CD4-positive, alpha-beta T cell treated with Interleukin-6 for 4 hours (primary cell): ENCODE results near the gene MRPL30.
"Not testable (repeated sequence)": the region's sequence is repeated elsewhere in the genome, so short reads cannot be mapped to it uniquely, and the experiment has no call there.

Source experiments
- DNase-seq: peaks from one replicate; pipeline ENCODE4 v3.0.0-alpha.2; 2020; ENCODE audit warnings: mixed read lengths

MRPL30 gene

DNA sequence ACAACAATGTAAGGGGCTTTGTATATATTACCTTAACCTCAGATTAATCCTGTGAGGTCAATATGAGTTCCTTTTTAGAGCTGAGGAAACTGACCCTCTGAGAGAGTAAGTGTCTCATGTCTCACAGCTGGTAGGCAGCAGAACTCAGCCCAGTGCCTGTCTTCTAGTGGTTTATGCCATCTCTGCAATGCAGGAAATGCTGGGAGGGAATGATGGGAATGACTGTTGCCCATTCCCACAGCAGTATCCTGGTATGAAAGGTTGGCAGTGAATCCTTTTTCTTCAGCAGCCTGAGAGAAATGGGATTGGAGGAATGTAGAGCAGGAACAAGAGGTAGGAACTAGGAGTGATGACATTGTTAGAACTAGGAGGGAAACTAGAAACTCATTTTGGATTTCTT, 6.0 kb downstream of the MRPL30 start:
- DNase-seq = no peak

DNA sequence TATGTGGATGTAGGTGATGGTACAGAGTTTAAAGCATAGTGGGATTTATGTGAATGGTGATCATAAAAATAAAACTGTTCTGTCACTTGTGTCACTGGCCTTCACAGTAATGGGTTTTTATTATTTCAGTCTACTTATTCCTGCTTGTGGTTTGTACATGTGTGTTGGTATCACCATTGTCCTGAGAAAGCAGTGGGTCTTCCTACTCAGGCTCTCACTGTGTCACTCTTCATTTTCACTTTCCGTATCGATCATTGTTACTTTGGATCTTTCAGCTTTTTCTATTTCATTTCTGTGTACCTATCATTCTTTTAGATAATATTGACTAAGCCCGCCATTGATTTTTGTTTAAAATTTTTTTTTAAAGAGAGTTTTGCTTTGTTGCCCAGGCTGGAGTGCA, 7.4 kb downstream of the MRPL30 start:
- DNase-seq = no peak

DNA sequence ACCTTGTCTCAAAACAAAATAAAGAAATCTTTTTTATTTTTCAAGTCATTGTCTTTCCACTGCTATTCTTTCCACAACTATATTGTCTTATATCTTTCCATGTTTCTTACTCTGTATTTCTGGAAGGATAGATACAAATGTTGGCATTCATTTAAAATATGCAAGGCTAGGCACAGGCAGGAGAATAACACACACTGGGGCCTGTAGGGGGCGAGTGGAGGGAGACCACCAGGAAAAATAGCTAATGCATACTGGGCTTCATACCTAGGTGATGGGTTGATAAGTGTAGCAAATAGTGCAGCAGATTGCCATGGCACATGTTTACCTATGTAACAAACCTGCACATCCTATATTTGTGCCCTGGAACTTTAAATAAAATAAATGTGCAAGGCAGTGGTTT, 9.6 kb downstream of the MRPL30 start:
- no peak for DNase-seq

DNA sequence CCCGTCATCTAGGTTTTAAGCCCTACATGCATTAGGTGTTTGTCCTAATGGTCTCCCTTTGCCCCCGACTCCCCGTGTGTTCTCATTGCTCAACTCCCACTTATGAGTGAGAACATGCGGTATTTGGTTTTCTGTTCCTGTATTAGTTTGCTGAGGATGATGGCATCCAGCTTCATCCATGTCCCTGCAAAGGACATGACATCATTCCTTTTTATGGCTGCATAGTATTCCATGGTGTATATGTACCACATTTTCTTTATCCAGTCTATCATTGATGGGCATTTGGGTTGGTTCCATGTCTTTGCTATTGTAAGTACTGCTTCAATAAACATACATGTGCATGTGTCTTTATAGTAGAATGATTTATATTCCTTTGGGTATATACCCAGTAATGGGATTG, 11.4 kb downstream of the MRPL30 start:
- DNase-seq = not testable (repeated sequence)

DNA sequence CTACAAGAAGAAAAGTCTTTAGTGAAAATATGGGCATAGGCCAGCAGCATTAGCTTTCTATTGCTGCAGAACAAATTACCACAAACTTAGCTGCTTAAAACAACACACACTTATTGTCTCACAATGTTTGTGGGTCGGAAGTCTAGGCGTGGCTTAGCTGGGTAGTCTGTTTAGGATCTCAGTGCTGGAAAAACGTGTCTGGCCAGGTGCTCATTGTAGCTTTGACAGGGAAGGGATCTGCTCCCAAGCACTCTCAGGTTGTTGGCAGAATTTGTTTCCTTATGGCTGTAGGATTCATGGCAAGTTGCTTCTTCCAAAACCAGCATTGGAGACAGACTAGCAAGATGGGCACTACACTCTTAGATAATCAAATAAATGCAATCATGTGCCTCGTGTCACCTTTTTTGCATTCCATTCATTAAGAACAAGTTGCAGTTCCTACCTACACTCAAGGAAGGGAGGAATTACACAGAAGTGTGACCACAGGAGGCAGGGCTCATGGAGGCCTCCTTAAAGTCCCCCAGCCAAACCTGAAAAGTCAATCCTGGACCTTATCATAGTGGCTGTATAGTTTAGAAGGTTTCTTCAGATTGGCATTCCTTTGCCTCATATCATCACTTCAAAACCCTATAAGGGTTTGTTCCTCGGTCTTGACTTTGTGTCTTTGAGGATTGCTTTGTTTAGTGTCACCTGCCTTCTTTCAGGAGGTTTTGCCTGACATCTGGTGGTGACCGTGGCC, 17.3 kb downstream of the MRPL30 start:
- no peak for DNase-seq

DNA sequence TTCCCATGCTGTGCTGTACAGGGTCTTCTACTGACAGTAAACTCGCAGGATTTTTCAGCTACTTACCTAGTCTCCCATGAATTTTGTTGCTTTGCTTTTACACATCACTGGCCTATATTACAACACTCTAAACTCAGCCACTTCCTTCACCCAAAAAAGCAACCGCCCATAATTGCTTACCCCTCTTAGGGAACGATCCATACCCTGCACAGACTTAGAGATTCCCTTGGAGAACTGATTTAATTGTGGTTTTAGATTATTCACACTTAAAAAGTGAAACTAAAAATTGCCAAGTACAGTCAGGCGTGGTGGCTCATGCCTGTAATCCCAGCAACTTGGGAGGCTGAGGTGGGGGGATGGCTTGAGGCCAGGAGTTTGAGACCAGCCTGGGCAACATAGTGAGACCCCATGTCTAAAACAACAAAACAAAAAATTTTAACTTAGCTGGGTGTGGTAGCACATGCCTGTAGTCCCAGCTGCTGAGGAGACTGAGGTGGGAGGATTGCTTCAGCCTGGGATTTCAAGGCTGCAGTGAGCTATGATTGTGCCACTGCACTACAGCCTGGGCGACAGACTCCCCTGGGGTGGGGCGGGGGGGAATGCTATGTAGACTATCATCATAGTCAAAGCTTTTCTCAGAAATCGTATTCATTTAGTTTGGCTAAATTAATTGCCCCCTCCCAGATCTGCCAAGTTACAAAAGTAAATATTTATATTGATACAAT, 19.3 kb downstream of the MRPL30 start:
- no peak for DNase-seq

DNA sequence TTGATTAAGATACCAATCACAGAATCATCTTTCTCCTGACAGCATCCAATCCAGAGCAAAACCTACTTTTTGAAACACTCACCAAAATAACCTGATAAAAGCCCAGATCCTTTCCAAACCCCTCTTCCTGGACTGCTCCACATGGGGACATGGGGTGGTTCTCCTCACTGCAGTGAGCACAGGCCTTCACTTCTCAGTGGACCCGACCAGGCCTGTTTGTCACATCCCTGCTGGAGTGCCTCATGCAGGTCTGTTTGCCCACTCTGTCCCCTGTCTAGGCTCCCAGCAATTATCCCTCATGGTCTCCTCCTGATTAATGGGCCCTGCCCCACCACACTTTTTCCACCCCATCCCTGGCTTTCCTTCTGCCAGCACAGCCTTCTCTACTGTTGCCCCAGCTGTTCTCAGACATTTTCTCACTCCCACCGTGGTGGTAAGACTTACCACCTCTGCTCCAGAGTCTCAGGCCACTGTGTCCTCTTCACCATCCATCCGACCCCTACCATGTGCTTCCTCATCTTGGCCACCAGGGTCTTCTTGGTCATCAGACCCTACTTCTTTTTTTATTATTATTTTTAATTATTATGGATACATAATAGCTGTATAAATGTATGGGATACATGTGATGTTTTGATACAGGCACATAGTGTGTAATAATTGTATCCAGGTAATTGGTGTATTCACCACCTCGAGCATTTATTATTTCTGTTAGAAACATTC, 21.1 kb downstream of the MRPL30 start:
- no peak for DNase-seq

DNA sequence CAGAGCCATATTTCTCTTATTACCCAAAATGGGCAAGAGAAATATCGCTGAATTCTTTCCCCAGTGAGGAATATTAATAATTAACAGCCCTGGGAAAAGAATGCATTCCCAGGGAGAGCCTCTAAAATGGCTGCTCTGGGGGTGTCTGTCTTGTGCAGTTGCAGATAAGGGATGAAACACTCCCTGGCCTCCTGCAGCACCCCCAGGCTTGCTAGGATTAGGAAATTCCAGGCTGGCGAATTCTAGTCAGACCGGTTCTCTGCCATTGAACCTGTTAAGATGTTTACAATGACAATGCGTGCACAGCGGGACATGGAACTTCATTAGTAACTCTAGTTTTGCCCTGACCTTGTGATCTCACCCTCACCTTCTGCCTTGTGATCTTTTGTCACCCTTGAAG, 24.5 kb downstream of the MRPL30 start:
- no peak for DNase-seq

DNA sequence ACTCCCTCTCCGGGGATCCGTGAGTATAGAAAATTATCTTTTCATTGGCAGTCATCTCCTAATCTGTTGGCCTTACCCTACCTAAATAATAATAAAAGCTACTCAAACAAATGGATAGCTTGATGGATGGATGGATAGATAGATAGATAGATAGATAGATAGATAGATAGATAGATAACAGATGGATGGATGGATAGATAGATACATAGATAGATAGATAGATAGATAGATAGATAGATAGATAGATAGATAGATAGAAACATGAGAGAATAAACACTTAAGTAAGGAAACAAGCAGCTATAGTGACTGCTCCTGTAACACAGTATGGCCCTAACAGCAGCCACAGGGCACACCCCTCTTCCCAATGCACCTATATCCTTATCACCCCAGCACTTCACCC, 35.1 kb downstream of the MRPL30 start:
- DNase-seq = no peak

DNA sequence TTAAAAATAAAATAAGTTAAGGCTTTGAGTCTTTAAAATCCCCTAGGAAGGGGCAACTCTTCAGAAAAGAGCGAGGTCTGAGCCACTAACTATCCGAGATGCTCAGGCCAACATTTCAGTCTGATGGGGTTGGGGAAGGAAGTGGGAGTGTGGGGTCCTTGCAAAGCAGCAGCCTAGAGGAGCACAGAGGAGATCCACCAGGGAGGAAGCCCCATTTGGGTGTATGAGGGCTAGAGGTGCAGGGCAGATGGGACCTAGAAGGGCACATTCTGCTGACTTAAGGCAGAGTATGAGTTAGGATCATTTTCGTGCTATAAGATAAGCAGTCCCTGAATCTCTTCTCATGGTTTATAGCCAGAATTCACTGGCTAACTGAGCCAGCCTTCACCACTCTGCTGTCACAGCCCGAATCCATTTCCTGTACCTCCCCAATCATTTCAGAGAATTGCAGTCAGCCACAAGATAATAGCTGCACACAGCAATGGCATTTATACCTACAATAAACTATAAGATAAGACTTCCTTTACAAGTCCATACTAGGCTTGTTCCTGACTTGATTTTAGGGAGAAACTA, 37.0 kb downstream of the MRPL30 start:
- no peak for DNase-seq

DNA sequence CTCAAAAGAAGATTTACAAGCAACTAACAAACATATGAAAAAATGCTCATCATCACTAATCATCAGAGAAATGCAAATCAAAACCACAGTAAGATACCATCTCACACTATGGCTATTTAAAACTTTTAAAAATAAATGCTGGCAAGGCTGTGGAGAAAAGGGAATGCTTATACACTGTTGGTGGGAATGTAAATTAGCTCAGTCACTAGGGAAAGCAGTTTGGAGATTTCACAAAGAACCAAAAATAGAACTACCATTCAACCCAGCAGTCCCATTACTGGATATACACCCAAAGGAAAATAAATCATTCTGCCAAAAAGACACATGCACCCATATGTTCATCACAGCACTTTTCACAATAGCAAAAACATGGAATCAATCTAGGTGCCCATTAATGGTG, 52.2 kb downstream of the MRPL30 start:
- not testable (repeated sequence) for DNase-seq

DNA sequence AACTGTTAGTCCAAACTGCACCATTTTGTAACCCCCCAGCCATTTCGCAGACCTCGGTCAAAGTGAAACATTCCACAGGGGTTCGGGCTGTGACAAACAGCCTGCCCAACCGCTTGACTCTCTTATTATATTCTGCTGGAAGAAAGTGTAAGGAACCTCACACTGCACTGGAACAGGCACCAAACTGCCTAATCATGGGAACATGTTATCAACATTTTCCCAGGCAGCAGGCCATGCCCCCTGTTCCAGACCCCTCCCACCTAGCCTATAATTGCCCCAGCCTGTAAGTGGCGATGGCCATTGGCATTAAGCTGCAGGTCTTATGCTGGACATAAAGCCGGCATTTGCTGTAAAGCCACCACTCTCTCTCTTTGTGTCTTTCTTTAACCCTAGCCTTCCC, 57.6 kb downstream of the MRPL30 start:
- no peak for DNase-seq

DNA sequence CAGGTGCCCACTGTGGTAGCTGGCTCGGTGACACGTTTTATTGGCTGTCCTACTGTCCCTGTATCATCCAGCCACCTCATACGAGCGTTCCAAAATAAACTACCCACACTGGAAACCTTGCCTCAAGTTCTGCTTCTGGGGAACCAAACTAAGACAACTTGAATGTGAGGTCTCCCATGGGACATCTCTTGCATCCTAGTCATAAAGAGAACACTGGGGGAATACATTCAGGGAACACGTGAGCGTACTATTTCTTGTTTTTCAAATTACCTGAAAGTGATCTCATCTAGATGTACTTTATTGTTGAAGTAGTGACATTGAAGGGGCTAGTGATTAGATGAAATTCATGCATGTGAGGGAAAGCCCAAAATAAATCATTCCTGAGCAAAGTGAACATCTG, 59.4 kb downstream of the MRPL30 start:
- DNase-seq = no peak

DNA sequence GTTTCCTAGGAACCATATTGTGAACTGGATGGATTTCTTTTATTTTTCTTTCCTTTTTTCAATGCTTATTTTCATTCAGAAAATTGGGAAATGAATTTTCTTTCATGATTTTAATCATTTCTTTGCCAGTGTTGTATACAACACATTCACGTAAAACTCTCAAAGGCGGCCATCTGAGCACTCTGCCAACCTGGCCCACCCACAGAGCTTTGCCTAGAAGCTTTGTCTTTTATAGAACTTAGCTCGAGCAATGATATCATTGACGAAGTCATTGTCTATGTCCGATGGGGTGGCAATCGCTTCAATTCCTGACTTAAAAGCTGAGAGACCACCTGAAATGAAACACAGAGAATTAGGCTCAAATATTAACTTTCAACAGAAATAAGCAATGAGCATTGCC, 61.2 kb downstream of the MRPL30 start:
- no peak for DNase-seq
